Measurements from ENCODE around the gene CSMD2.

Gene CSMD2

GRCh38 chr1:33682371-33682770, 482.7 kb downstream of the CSMD2 start:
- Histone ChIP-seq H3K79me2 (ENCODE audit: insufficient read depth, low read length) (no peaks in the 10 kb centered on the region), H3K9me3 (ENCODE audit: insufficient read depth, low read depth, low read length) (no peaks in the 10 kb centered on the region), H3K4me2 (ENCODE audit: low read depth, low read length, poor library complexity, severe bottlenecking) (no peak overlapping the region), H3K27me3 (ENCODE audit: insufficient read depth, low read length, poor library complexity, severe bottlenecking) (no peaks in the 10 kb centered on the region), H4K20me1 (ENCODE audit: insufficient read depth, low read length, poor library complexity, severe bottlenecking) (no peaks in the 10 kb centered on the region), H3K36me3 (ENCODE audit: insufficient read depth, low read length) (no peaks in the 10 kb centered on the region), H3F3A (ENCODE audit: low read depth) (no peaks in the 10 kb centered on the region), H3K4me1 (ENCODE audit: insufficient read depth, low read length, poor library complexity, severe bottlenecking) (no peaks in the 10 kb centered on the region), H3K9me2 (replicated peaks; ENCODE audit: low read depth, low read length) (no peaks in the 10 kb centered on the region), H3K4me3 (ENCODE audit: low read length, poor library complexity, severe bottlenecking) (no peak overlapping the region), H3K9ac (ENCODE audit: low read depth, low read length, poor library complexity, severe bottlenecking) (no peak overlapping the region), H2AFZ (ENCODE audit: low read length) (no peak overlapping the region)
- TF ChIP-seq CTCF (conservative IDR thresholded peaks at IDR 0.05; ENCODE audit: low read length), result no peak
- no peak for TF ChIP-seq EZH2phosphoT487 (IDR thresholded peaks at IDR 0.05; ENCODE audit: borderline replicate concordance)

GRCh38 chr1:33680281-33680840, 484.7 kb downstream of the CSMD2 start:
- no peaks in the 10 kb centered on the region for H3K4me1 ChIP-seq (ENCODE audit: insufficient read depth, low read length, poor library complexity, severe bottlenecking)
- H3K9ac ChIP-seq (ENCODE audit: low read depth, low read length, poor library complexity, severe bottlenecking), result no peak overlapping the region
- no peaks in the 10 kb centered on the region for H3F3A ChIP-seq (ENCODE audit: low read depth)
- TF ChIP-seq EZH2phosphoT487 (IDR thresholded peaks at IDR 0.05; ENCODE audit: borderline replicate concordance) (no peak), CTCF (conservative IDR thresholded peaks at IDR 0.05; ENCODE audit: low read length) (no peak)
- no peaks in the 10 kb centered on the region for H3K79me2 ChIP-seq (ENCODE audit: insufficient read depth, low read length)
- no peak overlapping the region for H3K4me2 ChIP-seq (ENCODE audit: low read depth, low read length, poor library complexity, severe bottlenecking)
- H3K4me3 ChIP-seq (ENCODE audit: low read length, poor library complexity, severe bottlenecking), result no peak overlapping the region
- no peaks in the 10 kb centered on the region for H3K9me2 ChIP-seq (replicated peaks; ENCODE audit: low read depth, low read length)
- no peaks in the 10 kb centered on the region for H4K20me1 ChIP-seq (ENCODE audit: insufficient read depth, low read length, poor library complexity, severe bottlenecking)
- H3K9me3 ChIP-seq (ENCODE audit: insufficient read depth, low read depth, low read length), result no peaks in the 10 kb centered on the region
- no peaks in the 10 kb centered on the region for H3K27me3 ChIP-seq (ENCODE audit: insufficient read depth, low read length, poor library complexity, severe bottlenecking)
- no peaks in the 10 kb centered on the region for H3K36me3 ChIP-seq (ENCODE audit: insufficient read depth, low read length)
- no peak overlapping the region for H2AFZ ChIP-seq (ENCODE audit: low read length)

GRCh38 chr1:33670567-33670966, 494.5 kb downstream of the CSMD2 start:
- H3K79me2 ChIP-seq (ENCODE audit: insufficient read depth, low read length), result no peaks in the 10 kb centered on the region
- no peak overlapping the region for H3K9ac ChIP-seq (ENCODE audit: low read depth, low read length, poor library complexity, severe bottlenecking)
- H3K9me2 ChIP-seq (replicated peaks; ENCODE audit: low read depth, low read length), result no peaks in the 10 kb centered on the region
- no peaks in the 10 kb centered on the region for H3K36me3 ChIP-seq (ENCODE audit: insufficient read depth, low read length)
- H3K4me3 ChIP-seq (ENCODE audit: low read length, poor library complexity, severe bottlenecking), result no peak overlapping the region
- H4K20me1 ChIP-seq (ENCODE audit: insufficient read depth, low read length, poor library complexity, severe bottlenecking), result no peaks in the 10 kb centered on the region
- no peaks in the 10 kb centered on the region; the same call in 1 of the 2 replicates for H3K9me3 ChIP-seq (ENCODE audit: insufficient read depth, low read depth, low read length)
- H2AFZ ChIP-seq (ENCODE audit: low read length), result no peak overlapping the region
- no peaks in the 10 kb centered on the region for H3F3A ChIP-seq (ENCODE audit: low read depth)
- H3K4me1 ChIP-seq (ENCODE audit: insufficient read depth, low read length, poor library complexity, severe bottlenecking), result no peaks in the 10 kb centered on the region
- TF ChIP-seq EZH2phosphoT487 (IDR thresholded peaks at IDR 0.05; ENCODE audit: borderline replicate concordance) (no peak), CTCF (conservative IDR thresholded peaks at IDR 0.05; ENCODE audit: low read length) (no peak)
- H3K27me3 ChIP-seq (ENCODE audit: insufficient read depth, low read length, poor library complexity, severe bottlenecking), result no peaks in the 10 kb centered on the region
- no peak overlapping the region for H3K4me2 ChIP-seq (ENCODE audit: low read depth, low read length, poor library complexity, severe bottlenecking)
